Epithelial cell of esophagus (primary cell): ENCODE data around the gene YJEFN3.

Experiments used
- DNase-seq: peaks from one replicate; pipeline ENCODE4 v3.0.0; 2010; ENCODE audit warnings: low read depth
- H3K4me3 ChIP-seq: 2 replicates; pipeline ENCODE4 v1.5.1; 2011; ENCODE audit warnings: mild to moderate bottlenecking, low read length, control low read depth
- CTCF ChIP-seq: IDR thresholded peaks from 2 replicates; pipeline ENCODE4 v1.5.1; 2011; ENCODE audit warnings: low read depth, mild to moderate bottlenecking, low read length, control low read depth, inconsistent platforms; ENCODE audit not compliant: insufficient read depth; ENCODE audit errors: missing control alignments

The YJEFN3 gene

GRCh38 chr19:19514881-19515641, 13.7 kb upstream of the YJEFN3 start, which contains the start of gene TSSK6:
Gene TSSK6, minus strand, starts transcription at chr19:19515548. Its CDS starts 121 bp downstream, at chr19:19515427.
- DNase-seq: no peak
- H3K4me3 ChIP-seq: peak within 1 kb of the TSS; percentile 97
- no peak for TF ChIP-seq CTCF

- TF ChIP-seq CTCF: peak; percentile 21
- peak; percentile 92 for DNase-seq
- H3K4me3 ChIP-seq: peak within 1 kb of the TSS; percentile 97
Observed at GRCh38 chr19:19515642-19516519, 12.8 kb upstream of the YJEFN3 start, which contains the start of gene NDUFA13. Gene NDUFA13, plus strand, starts transcription at chr19:19516225. Its CDS starts 14 bp downstream, at chr19:19516239.

GRCh38 chr19:19517235-19517619, 11.5 kb upstream of the YJEFN3 start:
- H3K4me3 ChIP-seq: peak overlapping the region; percentile 97
- DNase-seq: no peak
- TF ChIP-seq CTCF: no peak

GRCh38 chr19:19520989-19521388, 7.7 kb upstream of the YJEFN3 start:
- H3K4me3 ChIP-seq: no peak overlapping the region
- no peak for TF ChIP-seq CTCF
- DNase-seq: no peak

- no peak overlapping the region for H3K4me3 ChIP-seq
- TF ChIP-seq CTCF: no peak
- DNase-seq: no peak
Observed at GRCh38 chr19:19523177-19523576, 5.5 kb upstream of the YJEFN3 start.

GRCh38 chr19:19524053-19524452, 4.7 kb upstream of the YJEFN3 start:
- DNase-seq: no peak
- no peak for TF ChIP-seq CTCF
- H3K4me3 ChIP-seq: no peak overlapping the region
